Gastroesophageal sphincter (tissue), 3 donors: ENCODE results near the gene PCBP3.
"Not testable (repeated sequence)": the region's sequence is repeated elsewhere in the genome, so short reads cannot be mapped to it uniquely, and the experiment has no call there.

Source experiments
- POLR2A ChIP-seq, 2 donors: fragments of 450-650 bp; IDR thresholded peaks; one replicate each; pipeline ENCODE4 v1.6.1; 2017; ENCODE audit warnings: antibody characterized with exemption in 2 of 2, mild to moderate bottlenecking in 2 of 2, moderate library complexity in 1 of 2
- TF ChIP-seq, protein P1 (sequence below), 4 experiments: fragments of 200-600 bp in 2 of 4; fragments of 450-650 bp in 2 of 4; sonication (generic) in 1 of 4; IDR thresholded peaks; one replicate each; pipeline ENCODE4 v1.5.1; 2017 to 2019; ENCODE audit warnings: antibody characterized with exemption in 4 of 4, mild to moderate bottlenecking in 2 of 4, moderate library complexity in 2 of 4

DNA sequence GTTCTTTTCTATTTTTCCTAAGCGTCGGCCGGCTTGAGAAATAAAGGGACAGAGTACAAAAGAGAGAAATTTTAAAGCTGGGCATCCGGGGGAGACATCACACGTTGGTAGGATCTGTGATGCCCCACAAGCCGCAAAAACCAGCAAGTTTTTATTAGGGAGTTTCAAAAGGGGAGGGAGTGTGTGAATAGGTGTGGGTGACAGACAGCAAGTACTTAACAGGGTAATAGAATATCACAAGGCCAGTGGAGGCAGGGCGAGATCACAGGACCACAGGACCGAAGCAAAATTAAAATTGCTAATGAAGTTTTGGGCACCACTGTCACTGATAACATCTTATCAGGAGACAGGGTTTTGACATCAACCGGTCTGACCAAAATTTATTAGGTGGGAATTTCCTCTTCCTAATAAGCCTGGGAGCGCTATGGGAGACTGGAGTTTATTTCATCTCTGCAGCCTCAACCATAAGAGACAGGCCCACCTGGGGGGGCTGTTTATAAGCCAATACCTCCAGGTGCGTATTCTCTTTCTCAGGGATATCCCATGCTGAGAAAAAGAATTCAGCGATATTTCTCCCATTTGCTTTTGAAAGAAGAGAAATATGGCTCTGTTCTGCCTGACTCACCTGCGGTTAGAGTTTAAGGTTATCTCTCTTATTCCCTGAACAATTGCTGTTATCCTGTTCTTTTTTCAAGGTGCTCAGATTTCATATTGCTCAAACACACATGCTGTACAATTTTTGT lies 332.3 kb downstream of the PCBP3 start:
- TF ChIP-seq POLR2A (IDR thresholded peaks at IDR 0.05), result not testable (repeated sequence)
- TF ChIP-seq, protein P1, sequence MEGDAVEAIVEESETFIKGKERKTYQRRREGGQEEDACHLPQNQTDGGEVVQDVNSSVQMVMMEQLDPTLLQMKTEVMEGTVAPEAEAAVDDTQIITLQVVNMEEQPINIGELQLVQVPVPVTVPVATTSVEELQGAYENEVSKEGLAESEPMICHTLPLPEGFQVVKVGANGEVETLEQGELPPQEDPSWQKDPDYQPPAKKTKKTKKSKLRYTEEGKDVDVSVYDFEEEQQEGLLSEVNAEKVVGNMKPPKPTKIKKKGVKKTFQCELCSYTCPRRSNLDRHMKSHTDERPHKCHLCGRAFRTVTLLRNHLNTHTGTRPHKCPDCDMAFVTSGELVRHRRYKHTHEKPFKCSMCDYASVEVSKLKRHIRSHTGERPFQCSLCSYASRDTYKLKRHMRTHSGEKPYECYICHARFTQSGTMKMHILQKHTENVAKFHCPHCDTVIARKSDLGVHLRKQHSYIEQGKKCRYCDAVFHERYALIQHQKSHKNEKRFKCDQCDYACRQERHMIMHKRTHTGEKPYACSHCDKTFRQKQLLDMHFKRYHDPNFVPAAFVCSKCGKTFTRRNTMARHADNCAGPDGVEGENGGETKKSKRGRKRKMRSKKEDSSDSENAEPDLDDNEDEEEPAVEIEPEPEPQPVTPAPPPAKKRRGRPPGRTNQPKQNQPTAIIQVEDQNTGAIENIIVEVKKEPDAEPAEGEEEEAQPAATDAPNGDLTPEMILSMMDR (IDR thresholded peaks at IDR 0.05), result not testable (repeated sequence)
